Mucosa of rectum (tissue), 2 donors: Measurements from ENCODE around the gene SLC25A21.

Experiments
- H3K27ac ChIP-seq, 2 donors: one replicate each; pipeline ENCODE4 v1.7.0; 2013; ENCODE audit warnings: inconsistent platforms in 2 of 2, low read depth in 2 of 2, low read length in 2 of 2
- H3K27me3 ChIP-seq, 2 donors: one replicate each; pipeline ENCODE4 v1.7.0; 2013; ENCODE audit warnings: low read length in 2 of 2; ENCODE audit not compliant: control insufficient read depth in 2 of 2, insufficient read depth in 2 of 2
- H3K36me3 ChIP-seq, 2 donors: one replicate each; pipeline ENCODE4 v1.7.0; 2013; ENCODE audit warnings: low read length in 2 of 2; ENCODE audit not compliant: control insufficient read depth in 2 of 2, insufficient read depth in 2 of 2
- H3K4me1 ChIP-seq, 2 donors: one replicate each; pipeline ENCODE4 v1.7.0; 2013; ENCODE audit warnings: low read length in 2 of 2, mild to moderate bottlenecking in 1 of 2; ENCODE audit not compliant: control insufficient read depth in 2 of 2, insufficient read depth in 2 of 2
- H3K4me3 ChIP-seq, 2 donors: one replicate each; pipeline ENCODE4 v1.7.0; 2013; ENCODE audit warnings: low read length in 2 of 2
- H3K9ac ChIP-seq, 2 donors: one replicate each; pipeline ENCODE4 v1.7.0; 2013; ENCODE audit warnings: low read length in 2 of 2, low read depth in 1 of 2, mild to moderate bottlenecking in 1 of 2
- H3K9me3 ChIP-seq, 2 donors: one replicate each; pipeline ENCODE4 v1.7.0; 2013; ENCODE audit warnings: low read length in 2 of 2; ENCODE audit not compliant: control insufficient read depth in 2 of 2
- donor health status: healthy.
- donor health status: Normal muscosa, but diverticular disease.

SLC25A21 gene

DNA sequence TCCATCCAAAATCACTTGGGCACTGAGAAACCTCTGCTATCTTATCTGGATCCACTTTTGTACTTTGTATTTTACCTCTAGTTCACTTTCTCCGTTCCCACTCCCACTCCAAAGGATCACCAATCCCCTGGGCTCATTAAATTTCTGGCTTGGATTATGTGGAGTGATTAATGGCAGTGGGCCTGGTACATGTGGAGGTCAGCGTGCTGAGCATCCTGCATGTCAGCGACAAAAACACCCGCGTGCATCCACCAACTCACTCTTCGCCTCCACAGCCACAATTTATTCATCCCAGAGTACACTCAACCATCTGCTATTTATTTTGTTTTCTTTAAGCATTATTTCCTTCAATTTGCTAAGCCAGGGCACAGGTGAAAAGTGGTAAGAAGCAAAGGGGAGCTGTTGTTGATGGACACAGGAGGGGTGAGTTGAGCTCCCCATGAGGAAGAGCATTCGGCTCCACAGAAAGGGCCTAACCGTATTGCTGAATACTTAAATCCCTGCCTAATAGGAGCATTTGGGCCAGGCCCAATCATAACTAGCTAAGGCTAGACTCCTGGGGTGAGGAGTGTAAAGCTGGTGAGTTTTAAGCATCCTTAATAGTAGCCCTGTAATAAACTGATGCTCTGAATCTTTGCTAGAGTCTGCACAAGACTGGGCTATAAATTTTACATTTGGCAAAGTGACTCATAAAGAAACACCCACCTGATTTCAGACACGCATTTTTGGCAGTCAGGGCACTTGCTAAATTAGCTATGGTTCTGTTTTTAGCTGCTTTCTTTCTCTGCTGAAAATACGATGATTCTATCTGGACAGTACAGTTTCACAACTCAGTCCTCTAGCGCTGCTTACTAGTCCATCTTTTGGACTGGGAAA lies 137.8 kb downstream of the SLC25A21 start:
- Histone ChIP-seq H3K27ac (no peak overlapping the region), H3K36me3 (no peaks in the 10 kb centered on the region), H3K4me1 (no peaks in the 10 kb centered on the region), H3K9ac (no peak overlapping the region), H3K27me3 (no peaks in the 10 kb centered on the region), H3K9me3 (no peaks in the 10 kb centered on the region), H3K4me3 (no peak overlapping the region)

GRCh38 chr14:37032863-37033262 lies 139.5 kb downstream of the SLC25A21 start:
- Histone ChIP-seq H3K9me3 (no peaks in the 10 kb centered on the region), H3K4me1 (no peaks in the 10 kb centered on the region), H3K9ac (no peak overlapping the region), H3K36me3 (no peaks in the 10 kb centered on the region), H3K27me3 (no peaks in the 10 kb centered on the region), H3K27ac (no peak overlapping the region), H3K4me3 (no peak overlapping the region)

DNA sequence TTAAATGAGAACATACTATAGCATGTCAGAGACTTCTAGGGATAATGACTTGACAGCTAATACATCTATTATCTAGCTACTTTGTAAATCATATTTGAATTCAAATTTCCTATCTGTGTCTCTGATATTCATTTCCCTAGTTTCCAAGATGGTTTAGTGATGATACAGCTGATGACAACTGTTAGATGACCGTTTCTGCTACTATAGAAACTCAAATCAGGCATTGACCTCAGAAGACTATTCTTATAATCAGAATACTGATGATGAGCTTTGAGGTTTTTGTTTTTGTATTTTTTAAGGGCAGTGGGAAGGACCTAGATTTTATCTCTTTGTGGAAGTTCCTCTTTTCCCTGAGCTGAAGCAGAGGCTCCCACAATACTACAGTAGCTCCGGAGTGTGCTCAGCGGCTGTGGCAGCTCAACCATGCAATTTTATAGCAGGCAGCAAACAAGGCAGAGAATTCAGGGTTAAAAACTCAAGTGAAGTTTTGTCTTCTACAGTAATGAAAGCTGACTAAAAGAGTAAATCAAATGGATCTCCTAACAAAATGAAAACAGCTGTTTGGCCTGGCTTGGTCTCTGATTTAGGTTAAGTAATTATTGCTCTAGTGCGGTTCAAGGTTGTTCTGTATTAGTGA lies 145.1 kb downstream of the SLC25A21 start:
- no peaks in the 10 kb centered on the region for H3K9me3 ChIP-seq
- no peak overlapping the region for H3K9ac ChIP-seq
- no peaks in the 10 kb centered on the region for H3K4me1 ChIP-seq
- H3K27ac ChIP-seq: no peak overlapping the region
- H3K27me3 ChIP-seq: no peaks in the 10 kb centered on the region
- no peak overlapping the region for H3K4me3 ChIP-seq
- H3K36me3 ChIP-seq: no peaks in the 10 kb centered on the region

GRCh38 chr14:37023875-37024565 lies 148.4 kb downstream of the SLC25A21 start:
- Histone ChIP-seq H3K36me3 (no peaks in the 10 kb centered on the region), H3K9ac (no peak overlapping the region), H3K27me3 (no peaks in the 10 kb centered on the region)

DNA sequence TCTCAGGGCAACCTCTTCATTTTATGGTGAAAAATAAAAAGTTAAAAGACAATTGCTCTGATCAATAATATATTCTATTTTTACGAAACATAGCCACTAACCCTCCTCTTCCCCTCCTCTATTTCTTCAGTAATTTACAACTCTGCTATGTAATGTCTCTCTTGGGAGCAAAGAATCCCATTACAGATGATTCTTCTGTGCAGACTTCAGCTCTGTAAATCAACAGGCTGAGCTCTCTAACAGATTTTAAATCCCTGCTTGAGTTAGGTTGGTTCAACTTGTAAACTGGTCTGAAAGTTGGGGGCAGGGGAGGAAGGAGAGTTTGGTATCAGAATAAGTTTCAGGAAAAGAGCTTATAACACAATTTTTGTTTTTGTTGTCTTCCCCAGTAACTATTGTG lies 151.0 kb downstream of the SLC25A21 start:
- H3K4me3 ChIP-seq: no peak overlapping the region
- no peak overlapping the region for H3K27ac ChIP-seq
- no peaks in the 10 kb centered on the region for H3K9me3 ChIP-seq
- no peak overlapping the region for H3K9ac ChIP-seq
- no peaks in the 10 kb centered on the region for H3K4me1 ChIP-seq
- H3K27me3 ChIP-seq: no peaks in the 10 kb centered on the region
- H3K36me3 ChIP-seq: no peaks in the 10 kb centered on the region

More at GRCh38 chr14:37023875-37024565, 148.4 kb downstream of the SLC25A21 start:
- no peak overlapping the region for H3K4me3 ChIP-seq
- H3K9me3 ChIP-seq: no peaks in the 10 kb centered on the region
- no peaks in the 10 kb centered on the region for H3K4me1 ChIP-seq
- no peak overlapping the region for H3K27ac ChIP-seq

DNA sequence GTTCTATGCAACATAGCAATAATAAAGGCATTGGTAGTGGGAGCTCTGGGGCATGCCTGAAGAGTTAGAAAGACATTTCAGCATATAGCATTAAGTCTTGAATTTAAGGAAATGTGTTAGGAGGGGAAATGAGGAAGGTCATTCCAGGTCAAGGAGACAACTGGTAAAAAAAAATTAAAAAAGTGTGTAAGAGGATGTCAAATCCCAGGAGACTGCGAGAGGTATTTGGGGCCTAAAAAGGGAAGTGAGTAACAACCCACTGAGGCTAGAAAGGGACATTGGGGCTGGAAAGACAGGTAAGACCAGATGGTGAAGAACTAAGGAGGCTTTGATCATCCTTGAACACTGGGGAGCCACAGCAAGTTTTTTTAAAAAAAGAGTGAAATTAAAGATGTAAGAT lies 152.9 kb downstream of the SLC25A21 start:
- no peaks in the 10 kb centered on the region for H3K4me1 ChIP-seq
- H3K9me3 ChIP-seq: no peaks in the 10 kb centered on the region
- H3K27ac ChIP-seq: no peak overlapping the region
- no peaks in the 10 kb centered on the region for H3K36me3 ChIP-seq
- H3K27me3 ChIP-seq: no peaks in the 10 kb centered on the region
- H3K4me3 ChIP-seq: no peak overlapping the region
- H3K9ac ChIP-seq: no peak overlapping the region

DNA sequence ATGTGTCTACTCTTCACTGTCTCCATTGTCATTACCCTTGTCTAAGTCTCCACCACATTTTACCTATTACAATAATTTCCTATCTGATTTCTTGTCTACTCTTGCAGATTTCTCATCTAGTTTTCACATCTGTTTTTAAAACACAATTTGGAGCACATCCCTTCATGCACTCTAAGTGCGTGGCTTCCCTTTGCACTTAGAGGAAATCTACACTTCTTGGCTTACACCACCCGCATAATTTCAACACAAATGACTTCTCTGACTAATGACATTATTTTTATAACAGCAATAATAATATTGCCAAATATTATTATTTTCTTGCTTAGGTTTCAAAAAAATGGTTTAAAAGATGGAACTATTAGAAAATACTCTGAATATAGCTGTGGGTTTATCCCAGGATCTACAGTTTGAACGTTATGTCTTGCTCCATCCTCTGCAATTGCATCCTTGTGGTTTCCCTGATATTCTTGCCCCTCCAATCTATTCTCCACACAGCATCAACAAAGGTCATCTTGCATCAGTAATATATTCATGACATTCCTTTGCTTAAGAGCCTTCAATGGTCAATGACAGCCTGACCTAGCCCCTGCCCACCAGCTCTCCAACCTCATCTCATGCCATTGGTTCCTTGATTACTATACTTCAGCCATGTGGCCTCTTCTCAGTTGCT lies 153.7 kb downstream of the SLC25A21 start:
- no peak overlapping the region for H3K27ac ChIP-seq
- H3K9me3 ChIP-seq: no peaks in the 10 kb centered on the region
- no peaks in the 10 kb centered on the region for H3K4me1 ChIP-seq
- no peaks in the 10 kb centered on the region for H3K36me3 ChIP-seq
- H3K9ac ChIP-seq: no peak overlapping the region
- no peaks in the 10 kb centered on the region for H3K27me3 ChIP-seq
- H3K4me3 ChIP-seq: no peak overlapping the region

- H3K27me3 ChIP-seq: no peaks in the 10 kb centered on the region
- no peak overlapping the region for H3K9ac ChIP-seq
- H3K9me3 ChIP-seq: no peaks in the 10 kb centered on the region
- H3K36me3 ChIP-seq: no peaks in the 10 kb centered on the region
- no peak overlapping the region for H3K4me3 ChIP-seq
- H3K4me1 ChIP-seq: no peaks in the 10 kb centered on the region
- no peak overlapping the region for H3K27ac ChIP-seq
These were observed 159.3 kb downstream of the SLC25A21 start for GRCh38 chr14:37013078-37013477.

DNA sequence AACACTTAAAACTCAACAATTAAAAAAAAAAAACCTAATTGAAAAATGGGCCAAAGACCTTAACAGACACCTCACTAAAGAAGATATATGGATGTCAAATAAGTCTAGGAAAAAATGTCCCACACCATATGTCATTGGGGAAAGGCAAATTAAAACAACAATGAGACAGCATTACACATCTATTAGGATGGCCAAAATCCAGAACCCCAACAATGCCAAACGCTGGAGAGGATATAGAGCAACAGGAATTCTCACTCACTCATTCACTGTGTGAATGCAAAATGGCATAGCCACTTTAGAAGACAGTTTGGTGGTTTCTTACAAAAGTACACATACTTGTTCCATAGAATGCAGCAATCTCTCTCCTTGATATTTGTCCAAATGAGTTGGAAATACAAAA lies 173.7 kb downstream of the SLC25A21 start:
- no peaks in the 10 kb centered on the region for H3K4me1 ChIP-seq
- no peaks in the 10 kb centered on the region for H3K9me3 ChIP-seq
- H3K4me3 ChIP-seq: no peak overlapping the region
- no peak overlapping the region for H3K27ac ChIP-seq
- no peaks in the 10 kb centered on the region for H3K36me3 ChIP-seq
- H3K9ac ChIP-seq: no peak overlapping the region
- H3K27me3 ChIP-seq: no peaks in the 10 kb centered on the region

GRCh38 chr14:36997843-36998242 lies 174.6 kb downstream of the SLC25A21 start:
- no peaks in the 10 kb centered on the region for H3K36me3 ChIP-seq
- H3K27ac ChIP-seq: no peak overlapping the region
- no peak overlapping the region for H3K9ac ChIP-seq
- no peaks in the 10 kb centered on the region for H3K9me3 ChIP-seq
- H3K27me3 ChIP-seq: no peaks in the 10 kb centered on the region
- no peak overlapping the region for H3K4me3 ChIP-seq
- H3K4me1 ChIP-seq: no peaks in the 10 kb centered on the region
